ENCODE data around the gene MAML2.

DNA sequence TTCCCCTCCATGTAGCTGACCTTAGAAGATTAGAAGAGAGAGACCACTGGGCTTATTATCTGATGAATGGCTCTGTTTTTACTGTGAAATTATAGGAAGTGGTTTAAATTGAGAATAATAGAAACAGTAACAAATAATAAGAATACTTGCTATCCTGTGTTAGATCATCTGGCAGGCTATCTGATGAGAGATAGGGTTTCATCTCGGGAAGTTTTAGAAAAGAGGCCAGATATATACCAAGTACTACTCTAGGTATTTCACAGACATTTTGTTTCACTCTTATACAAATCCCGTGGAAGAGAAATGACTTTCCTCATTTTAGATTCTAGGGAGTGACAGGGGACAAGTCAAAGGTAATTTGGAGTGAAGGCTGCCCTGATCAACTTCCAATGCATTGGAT lies 198.4 kb downstream of the MAML2 start:
- TF ChIP-seq, protein P1, sequence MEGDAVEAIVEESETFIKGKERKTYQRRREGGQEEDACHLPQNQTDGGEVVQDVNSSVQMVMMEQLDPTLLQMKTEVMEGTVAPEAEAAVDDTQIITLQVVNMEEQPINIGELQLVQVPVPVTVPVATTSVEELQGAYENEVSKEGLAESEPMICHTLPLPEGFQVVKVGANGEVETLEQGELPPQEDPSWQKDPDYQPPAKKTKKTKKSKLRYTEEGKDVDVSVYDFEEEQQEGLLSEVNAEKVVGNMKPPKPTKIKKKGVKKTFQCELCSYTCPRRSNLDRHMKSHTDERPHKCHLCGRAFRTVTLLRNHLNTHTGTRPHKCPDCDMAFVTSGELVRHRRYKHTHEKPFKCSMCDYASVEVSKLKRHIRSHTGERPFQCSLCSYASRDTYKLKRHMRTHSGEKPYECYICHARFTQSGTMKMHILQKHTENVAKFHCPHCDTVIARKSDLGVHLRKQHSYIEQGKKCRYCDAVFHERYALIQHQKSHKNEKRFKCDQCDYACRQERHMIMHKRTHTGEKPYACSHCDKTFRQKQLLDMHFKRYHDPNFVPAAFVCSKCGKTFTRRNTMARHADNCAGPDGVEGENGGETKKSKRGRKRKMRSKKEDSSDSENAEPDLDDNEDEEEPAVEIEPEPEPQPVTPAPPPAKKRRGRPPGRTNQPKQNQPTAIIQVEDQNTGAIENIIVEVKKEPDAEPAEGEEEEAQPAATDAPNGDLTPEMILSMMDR (IDR thresholded peaks at IDR 0.05) = no peak
- TF ChIP-seq, protein P2, sequence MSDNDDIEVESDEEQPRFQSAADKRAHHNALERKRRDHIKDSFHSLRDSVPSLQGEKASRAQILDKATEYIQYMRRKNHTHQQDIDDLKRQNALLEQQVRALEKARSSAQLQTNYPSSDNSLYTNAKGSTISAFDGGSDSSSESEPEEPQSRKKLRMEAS (IDR thresholded peaks at IDR 0.05; ENCODE audit: low read depth) = no peak
- TF ChIP-seq SMC3 (IDR thresholded peaks at IDR 0.05; ENCODE audit: low read depth, low read length) (no peak), GATA2 (CRISPR knock-in tag; IDR thresholded peaks at IDR 0.05) (no peak), POLR2AphosphoS5 (IDR thresholded peaks at IDR 0.05; ENCODE audit: low read depth, low read length) (no peak), RCOR1 (IDR thresholded peaks at IDR 0.05; ENCODE audit: low read length) (no peak), FOXJ3 (CRISPR knock-in tag; IDR thresholded peaks at IDR 0.05) (no peak), EP300 (IDR thresholded peaks at IDR 0.05; ENCODE audit: borderline replicate concordance in 1 of 2, low read depth in 1 of 2, low read length in 1 of 2) (no peak), GABPA (IDR thresholded peaks at IDR 0.05; ENCODE audit: low read depth) (no peak), FOSL2 (IDR thresholded peaks at IDR 0.05; ENCODE audit: borderline replicate concordance, low read depth) (no peak), JUND (IDR thresholded peaks at IDR 0.05) (no peak), TAF1 (IDR thresholded peaks at IDR 0.05; ENCODE audit: borderline replicate concordance, low read depth, low read length) (no peak)
- TF ChIP-seq, protein P3, sequence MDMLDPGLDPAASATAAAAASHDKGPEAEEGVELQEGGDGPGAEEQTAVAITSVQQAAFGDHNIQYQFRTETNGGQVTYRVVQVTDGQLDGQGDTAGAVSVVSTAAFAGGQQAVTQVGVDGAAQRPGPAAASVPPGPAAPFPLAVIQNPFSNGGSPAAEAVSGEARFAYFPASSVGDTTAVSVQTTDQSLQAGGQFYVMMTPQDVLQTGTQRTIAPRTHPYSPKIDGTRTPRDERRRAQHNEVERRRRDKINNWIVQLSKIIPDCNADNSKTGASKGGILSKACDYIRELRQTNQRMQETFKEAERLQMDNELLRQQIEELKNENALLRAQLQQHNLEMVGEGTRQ (IDR thresholded peaks at IDR 0.05; ENCODE audit: borderline replicate concordance, low read depth, low read length) = no peak

Measured in SK-N-SH (cell line).